Measurements from ENCODE around the gene COX6B1.

GRCh38 chr19:35671818-35672217, 23.7 kb downstream of the COX6B1 start:
- TF ChIP-seq POLR2AphosphoS5 (IDR thresholded peaks at IDR 0.05; ENCODE audit: low read depth, low read length) (no peak), POU2F2 (IDR thresholded peaks at IDR 0.05; ENCODE audit: low read depth, low read length) (no peak), TAF1 (IDR thresholded peaks at IDR 0.05; ENCODE audit: low read depth, low read length) (no peak), POLR2A (IDR thresholded peaks at IDR 0.05; ENCODE audit: low read depth, low read length) (no peak), SPI1 (IDR thresholded peaks at IDR 0.05; ENCODE audit: low read depth, low read length) (no peak), PAX5 (IDR thresholded peaks at IDR 0.05; ENCODE audit: insufficient read depth, low read length, severe bottlenecking) (no peak)
